ENCODE measurements around the gene PLEKHH1. TPM values are rescaled to one million over a fixed set of nuclear protein-coding genes. Genes with fewer than 3 reads are reported as not detected.
A peak's percentile ranks its signal among the peaks of the same experiment; 100 is the strongest.

Gene PLEKHH1
- total and polyA plus RNA-seq, 2 experiments from 2014 or later, result 18.0 to 29.9 TPM

GRCh38 chr14:67526181-67526580 is 6.9 kb upstream of the PLEKHH1 start:
- no peaks in the 10 kb centered on the region for H3K9me3 ChIP-seq (ENCODE audit: low read depth)
- DNase-seq (ENCODE audit: low read depth in 1 of 2, low spot score in 1 of 2), result no peak
- H3K4me1 ChIP-seq (ENCODE audit: low read depth), result no peaks in the 10 kb centered on the region
- TF ChIP-seq CTCF (IDR thresholded peaks at IDR 0.05; ENCODE audit: low read depth, low read length), result no peak
- no peaks in the 10 kb centered on the region for H3K36me3 ChIP-seq
- no peak overlapping the region for H3K27ac ChIP-seq
- H3K27me3 ChIP-seq, result peaks cover 29% of the 10 kb centered on the region
- no peak overlapping the region for H3K4me3 ChIP-seq

- peak; percentile 53 to 60 for DNase-seq (ENCODE audit: low read depth in 1 of 2, low spot score in 1 of 2)
- Histone ChIP-seq H3K4me3 (no peak overlapping the region), H3K36me3 (no peaks in the 10 kb centered on the region), H3K27ac (no peak overlapping the region), H3K27me3 (peaks cover 22% of the 10 kb centered on the region), H3K9me3 (ENCODE audit: low read depth) (no peaks in the 10 kb centered on the region), H3K4me1 (ENCODE audit: low read depth) (no peaks in the 10 kb centered on the region)
- peak; percentile 71 for TF ChIP-seq CTCF (IDR thresholded peaks at IDR 0.05; ENCODE audit: low read depth, low read length)
Observed at GRCh38 chr14:67526676-67527459, 6.2 kb upstream of the PLEKHH1 start.

- H3K36me3 ChIP-seq, result no peaks in the 10 kb centered on the region
- H3K4me3 ChIP-seq, result no peak overlapping the region
- no peak for DNase-seq (ENCODE audit: low read depth in 1 of 2, low spot score in 1 of 2)
- H3K4me1 ChIP-seq (ENCODE audit: low read depth), result no peaks in the 10 kb centered on the region
- TF ChIP-seq CTCF (IDR thresholded peaks at IDR 0.05; ENCODE audit: low read depth, low read length), result no peak
- H3K27ac ChIP-seq, result no peak overlapping the region
- no peaks in the 10 kb centered on the region for H3K9me3 ChIP-seq (ENCODE audit: low read depth)
- H3K27me3 ChIP-seq, result peaks cover 18% of the 10 kb centered on the region
Observed at GRCh38 chr14:67527756-67528155, 5.3 kb upstream of the PLEKHH1 start.

- no peaks in the 10 kb centered on the region for H3K4me1 ChIP-seq (ENCODE audit: low read depth)
- H3K27me3 ChIP-seq, result peaks cover 18% of the 10 kb centered on the region
- no peaks in the 10 kb centered on the region for H3K36me3 ChIP-seq
- H3K27ac ChIP-seq, result no peak overlapping the region
- H3K9me3 ChIP-seq (ENCODE audit: low read depth), result no peaks in the 10 kb centered on the region
- no peak overlapping the region for H3K4me3 ChIP-seq
- no peak for DNase-seq (ENCODE audit: low read depth in 1 of 2, low spot score in 1 of 2)
- no peak for TF ChIP-seq CTCF (IDR thresholded peaks at IDR 0.05; ENCODE audit: low read depth, low read length)
Observed at GRCh38 chr14:67528276-67528675, 4.8 kb upstream of the PLEKHH1 start.

GRCh38 chr14:67529947-67530935 is 2.8 kb upstream of the PLEKHH1 start:
- Histone ChIP-seq H3K27me3 (peaks cover 5% of the 10 kb centered on the region), H3K4me3 (no peak overlapping the region), H3K27ac (no peak overlapping the region), H3K9me3 (ENCODE audit: low read depth) (no peaks in the 10 kb centered on the region), H3K4me1 (ENCODE audit: low read depth) (no peaks in the 10 kb centered on the region), H3K36me3 (no peaks in the 10 kb centered on the region)
- TF ChIP-seq CTCF (IDR thresholded peaks at IDR 0.05; ENCODE audit: low read depth, low read length), result no peak
- DNase-seq (ENCODE audit: low read depth in 1 of 2, low spot score in 1 of 2), result no peak

All from cardiac muscle cell (in vitro differentiated cells and primary cell).